Heart left ventricle (tissue), 16 donors: ENCODE data around the gene IGFN1. TPM values are rescaled to one million over a fixed set of nuclear protein-coding genes. Genes with fewer than 3 reads are reported as not detected.

ENCODE experiments used
- ATAC-seq, 4 donors: fragments of 200-7000 bp; cut with Tn5 transposase; one replicate each; pipeline ENCODE4 v1.9.1; 2020 to 2022; ENCODE audit warnings: moderate library complexity in 4 of 4, mild to moderate bottlenecking in 3 of 4, moderate number of reproducible peaks in 1 of 4
- DNase-seq, 5 donors: peaks; one replicate each; pipeline ENCODE4 v3.0.0-alpha.2; 2020
- H3K27ac ChIP-seq, 12 donors: fragments of 200-600 bp; sonication (generic) in 4 of 12; one replicate each; pipeline versions ENCODE4 v1.5.0 to v1.8.0; 2016 to 2022; ENCODE audit warnings: mild to moderate bottlenecking in 2 of 12
- H3K27me3 ChIP-seq, 9 donors: fragments of 200-600 bp; sonication (generic) in 2 of 9; one replicate each; pipeline versions ENCODE4 v1.5.1 to v1.8.0; 2016 to 2022; ENCODE audit warnings: mild to moderate bottlenecking in 3 of 9
- H3K36me3 ChIP-seq, 9 donors: fragments of 200-600 bp; sonication (generic) in 2 of 9; one replicate each; pipeline versions ENCODE4 v1.5.0 to v1.8.0; 2018 to 2022; ENCODE audit warnings: mild to moderate bottlenecking in 2 of 9
- H3K4me1 ChIP-seq, 12 donors: fragments of 200-600 bp; sonication (generic) in 4 of 12; one replicate each; pipeline versions ENCODE4 v1.5.0 to v1.8.0; 2016 to 2022; ENCODE audit warnings: mild to moderate bottlenecking in 3 of 12
- H3K4me3 ChIP-seq, 12 donors: fragments of 200-600 bp; sonication (generic) in 4 of 12; one replicate each; pipeline versions ENCODE4 v1.5.0 to v1.8.0; 2017 to 2022; ENCODE audit warnings: mild to moderate bottlenecking in 9 of 12, moderate library complexity in 4 of 12
- H3K9me3 ChIP-seq, 12 donors: fragments of 200-600 bp; sonication (generic) in 4 of 12; one replicate each; pipeline versions ENCODE4 v1.5.0 to v1.8.0; 2016 to 2022; ENCODE audit warnings: mild to moderate bottlenecking in 1 of 12
- POLR2A ChIP-seq, 2 donors: fragments of 450-650 bp; IDR thresholded peaks; one replicate each; pipeline ENCODE4 v1.6.1; 2017; ENCODE audit warnings: antibody characterized with exemption in 2 of 2, mild to moderate bottlenecking in 2 of 2, moderate library complexity in 2 of 2
- WGBS, 4 donors: extraction: QIAGEN DNeasy Blood & Tissue Kit in 2 of 4; methylation state at CpG; one replicate each; pipeline versions ENCODE4 v1.1.5 to v1.1.7; 2013 to 2018; 5-methylcytosine and 5-hydroxymethylcytosine counted together
- intact Hi-C, 10 donors: fragments of 100-400 bp; cut with DNase I; formaldehyde crosslinking; loops; one replicate each; pipeline versions ENCODE4 v1.11.1 to v1.14.2; 2022
- polyA plus RNA-seq, 2 donors: library from polyadenylated mRNA; stranded (reverse); fragments of 200-250 nt; gene quantifications; one replicate each; pipeline ENCODE4 v1.2.3, GENCODE V29; 2013
- total RNA-seq, 9 donors: library from RNA; depleted of rRNA in 2 of 9; stranded (reverse); fragments of >200 nt in 2 of 9; fragmentation: NEBNext Ultra II Directional in 3 of 9; extraction: Animal tissue kit (Norgen Biotek cat#: 25700) in 3 of 9; gene quantifications; one replicate each; pipeline versions ENCODE4 v1.1.0 to v1.2.4, GENCODE V29; 2016 to 2023
- TF ChIP-seq, protein P1 (sequence below), 12 donors: fragments of 200-600 bp; sonication (generic) in 4 of 12; IDR thresholded peaks; one replicate each; pipeline versions ENCODE4 v1.5.0 to v1.8.0; 2018 to 2022; ENCODE audit warnings: antibody characterized with exemption in 12 of 12, mild to moderate bottlenecking in 5 of 12
- donor health status: ischemic (EF 13 %, LVEDD 7.1; RV severe dilation, severe dysfunction).
- donor health status: healthy with polysubstance abuse.
- donor health status: DM: no; HTN: yes; CAD: no.
- donor health status: DM: no; HTN: no; CAD: no.
- donor health status: ischemic (EF 25% LVEDD 6.9; RV normal size, moderate dysfunction).
- donor health status: ischemic (EF 25% LVEDD 5.7; RV mildly dilated, moderate dysfunction).
- donor health status: healthy.
- donor health status: DM: yes; HTN: yes; CAD: no.
- donor health status: ischemic (EF 35%, LVEDD 5.7; RV mildly dilated, moderate dysfunction).
- donor health status: nonischemic (EF 11% LVEDD 7.7; RV severe dilation, severe dysfunction).
- donor health status: DM: yes; HTN: yes; CAD: no.
- donor health status: PGD.
- donor health status: ischemic (EF 29% LVEDD 5.4; RV normal size, mild dysfunction).
- donor health status: nonischemic (EF 23%, LVEDD 6.1; RV moderate dilation, normal function).

Gene IGFN1
- total and polyA plus RNA-seq, 11 donors: 0.03 to 0.04 TPM; not detected in 9

DNA sequence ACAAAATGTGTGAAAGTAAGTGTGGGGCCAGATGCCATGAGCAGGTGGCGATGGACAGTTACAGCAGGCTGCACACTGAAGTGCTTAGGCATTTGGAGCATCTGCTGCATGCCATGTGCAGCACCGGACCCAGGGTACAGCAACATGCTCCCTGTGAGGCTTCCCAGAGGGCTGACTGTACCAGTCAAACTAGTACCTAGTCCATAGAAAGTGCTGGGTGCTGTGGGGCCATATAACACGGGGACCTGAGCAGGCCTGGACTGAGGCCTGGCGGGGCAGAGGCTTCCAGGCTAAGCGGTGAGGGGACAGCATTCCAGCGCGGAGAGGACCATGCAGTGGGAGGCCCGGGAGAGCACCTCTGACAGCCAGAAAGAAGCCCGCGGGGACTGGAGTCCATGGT lies 62.8 kb downstream of the IGFN1 start:
- TF ChIP-seq, protein P1, sequence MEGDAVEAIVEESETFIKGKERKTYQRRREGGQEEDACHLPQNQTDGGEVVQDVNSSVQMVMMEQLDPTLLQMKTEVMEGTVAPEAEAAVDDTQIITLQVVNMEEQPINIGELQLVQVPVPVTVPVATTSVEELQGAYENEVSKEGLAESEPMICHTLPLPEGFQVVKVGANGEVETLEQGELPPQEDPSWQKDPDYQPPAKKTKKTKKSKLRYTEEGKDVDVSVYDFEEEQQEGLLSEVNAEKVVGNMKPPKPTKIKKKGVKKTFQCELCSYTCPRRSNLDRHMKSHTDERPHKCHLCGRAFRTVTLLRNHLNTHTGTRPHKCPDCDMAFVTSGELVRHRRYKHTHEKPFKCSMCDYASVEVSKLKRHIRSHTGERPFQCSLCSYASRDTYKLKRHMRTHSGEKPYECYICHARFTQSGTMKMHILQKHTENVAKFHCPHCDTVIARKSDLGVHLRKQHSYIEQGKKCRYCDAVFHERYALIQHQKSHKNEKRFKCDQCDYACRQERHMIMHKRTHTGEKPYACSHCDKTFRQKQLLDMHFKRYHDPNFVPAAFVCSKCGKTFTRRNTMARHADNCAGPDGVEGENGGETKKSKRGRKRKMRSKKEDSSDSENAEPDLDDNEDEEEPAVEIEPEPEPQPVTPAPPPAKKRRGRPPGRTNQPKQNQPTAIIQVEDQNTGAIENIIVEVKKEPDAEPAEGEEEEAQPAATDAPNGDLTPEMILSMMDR (IDR thresholded peaks at IDR 0.05): no peak
- no peak for TF ChIP-seq POLR2A (IDR thresholded peaks at IDR 0.05)
- no peak overlapping the region for H3K27ac ChIP-seq
- no peaks in the 10 kb centered on the region for H3K4me1 ChIP-seq
- DNase-seq (no peak), ATAC-seq (no peak)
- H3K27me3 ChIP-seq: no peaks in the 10 kb centered on the region
- intact Hi-C loops: loop anchor here in 8 of 10 donors (5.0 to 10.0 kb wide), 4 partner anchors 94 to 261 kb away; no protein-coding TSS in a partner anchor
- no peak overlapping the region for H3K4me3 ChIP-seq
- no peaks in the 10 kb centered on the region for H3K9me3 ChIP-seq
- no peaks in the 10 kb centered on the region for H3K36me3 ChIP-seq
- 73 to 88% (median 84%) methylated on average over 10 of the region's 10 CpGs for WGBS, 4 donors

DNA sequence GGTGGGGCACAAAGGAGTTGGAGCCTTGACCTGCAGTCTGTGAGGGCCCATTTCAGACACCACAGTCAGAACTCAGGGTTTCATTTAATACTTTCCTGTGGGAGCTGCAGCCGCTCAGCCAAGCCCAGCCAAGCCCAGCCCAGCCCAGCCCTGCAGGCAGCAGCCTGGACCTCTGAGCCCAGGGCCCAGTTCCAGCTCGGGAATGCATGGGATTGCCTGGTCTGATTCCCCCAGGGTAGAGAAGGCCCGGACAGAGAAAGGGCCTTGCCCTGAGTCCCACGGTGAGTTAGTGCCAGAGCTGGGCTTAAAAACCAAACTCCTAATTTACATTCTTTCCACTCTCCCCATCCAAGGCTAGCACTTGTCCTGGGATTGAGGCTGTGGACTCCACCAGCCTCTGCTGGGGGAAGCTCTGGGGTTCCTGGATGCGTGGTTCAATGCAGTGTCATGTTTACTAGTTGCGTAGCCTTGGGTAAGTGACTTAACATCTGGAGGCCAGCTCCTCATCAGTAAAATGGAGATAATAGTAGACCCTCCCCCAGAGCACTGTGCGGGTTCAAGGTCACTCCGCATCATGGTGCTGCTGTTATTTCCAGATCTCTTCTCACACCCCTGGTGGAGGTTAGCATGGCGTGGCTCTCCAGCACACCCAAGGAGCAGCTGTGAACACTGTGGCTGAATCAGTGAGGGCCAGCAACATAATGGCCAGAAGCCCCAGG lies 63.4 kb downstream of the IGFN1 start:
- Histone ChIP-seq H3K4me1 (no peaks in the 10 kb centered on the region), H3K9me3 (no peaks in the 10 kb centered on the region), H3K36me3 (no peaks in the 10 kb centered on the region), H3K4me3 (no peak overlapping the region), H3K27ac (no peak overlapping the region), H3K27me3 (peaks cover 0 to under 1% (median 0%) of the 10 kb centered on the region in 9 donors)
- intact Hi-C loops: loop anchor here (1.0 to 10.0 kb wide), 11 partner anchors 92 to 261 kb away; no protein-coding TSS in a partner anchor
- DNase-seq (no peak), ATAC-seq (no peak)
- TF ChIP-seq, protein P1 (IDR thresholded peaks at IDR 0.05): no peak
- no peak for TF ChIP-seq POLR2A (IDR thresholded peaks at IDR 0.05)
- WGBS, 4 donors: 79 to 86% (median 82%) methylated on average over 7 to 9 of the region's 9 CpGs

DNA sequence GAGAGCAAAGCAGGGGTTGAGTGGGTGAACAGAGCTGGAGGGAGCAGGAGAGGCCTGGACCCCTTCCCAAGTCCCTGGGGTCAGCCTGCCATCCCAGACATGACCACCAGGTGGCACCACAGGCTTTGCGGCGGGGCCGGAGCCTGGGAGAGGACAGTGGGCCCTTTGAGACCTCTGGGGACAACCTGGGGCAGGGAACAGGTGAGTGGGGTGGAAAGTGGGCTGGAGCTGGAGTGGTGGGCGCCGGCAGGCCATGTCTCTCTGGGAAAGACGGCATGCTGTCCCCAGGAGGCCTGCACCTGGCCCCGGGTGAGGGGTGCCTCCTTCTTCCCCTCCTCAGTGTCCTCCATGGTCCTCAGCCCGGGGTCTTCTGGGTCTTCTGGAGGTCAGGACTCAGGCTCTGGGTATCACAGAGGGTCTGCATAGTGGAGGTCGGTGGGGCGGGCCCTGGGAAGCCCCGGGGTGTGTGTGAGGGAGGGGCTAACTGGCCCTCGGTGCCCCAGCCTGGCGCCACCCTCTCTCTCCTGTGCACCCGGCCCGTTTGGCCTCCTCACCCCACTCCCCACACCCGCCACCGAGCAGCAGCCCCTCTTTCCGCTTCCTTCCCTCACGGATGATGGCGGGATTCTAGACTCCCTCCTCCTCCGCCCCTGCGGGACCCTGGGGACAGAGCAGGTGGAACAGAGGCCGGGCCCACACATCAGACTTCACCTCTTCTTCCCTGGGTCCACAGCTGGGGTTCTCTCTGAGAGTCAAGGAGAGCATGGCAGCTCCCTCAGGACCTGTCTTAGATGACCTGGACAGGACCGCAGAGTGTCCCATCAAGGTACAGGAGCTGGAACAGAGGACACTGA lies 64.2 kb downstream of the IGFN1 start:
- TF ChIP-seq POLR2A (IDR thresholded peaks at IDR 0.05): no peak
- TF ChIP-seq, protein P1 (IDR thresholded peaks at IDR 0.05): peak; percentile 90 to 98 (median 96)
- no peaks in the 10 kb centered on the region for H3K9me3 ChIP-seq
- WGBS, 4 donors: 45 to 53% (median 51%) methylated on average over 19 to 24 of the region's 24 CpGs
- no peaks in the 10 kb centered on the region for H3K36me3 ChIP-seq
- H3K4me3 ChIP-seq: no peak overlapping the region
- peaks cover 0 to 6% (median 4%) of the 10 kb centered on the region in 12 donors for H3K4me1 ChIP-seq
- ATAC-seq (peak; percentile 50 to 85 (median 72)), DNase-seq (peak in 4 of 5 donors; percentile 44 to 83 (median 56))
- H3K27me3 ChIP-seq: peaks cover 0 to 8% (median 6%) of the 10 kb centered on the region in 9 donors
- intact Hi-C loops: loop anchor here (1.0 to 10.0 kb wide), 13 partner anchors 87 to 262 kb away; no protein-coding TSS in a partner anchor
- no peak overlapping the region for H3K27ac ChIP-seq
